Coronary artery (tissue), 2 donors: ENCODE measurements around the gene TMEM144.
"Not testable (repeated sequence)": the region's sequence is repeated elsewhere in the genome, so short reads cannot be mapped to it uniquely, and the experiment has no call there.

Experiments
- DNase-seq: peaks from one replicate; pipeline ENCODE4 v3.0.0-alpha.2; 2017; ENCODE audit warnings: low spot score
- H3K27ac ChIP-seq, 2 donors: fragments of 200-600 bp; sonication (generic); one replicate each; pipeline ENCODE4 v1.5.1; 2016 to 2019
- H3K4me3 ChIP-seq: fragments of 200-600 bp; sonication (generic); 2 replicates; pipeline ENCODE4 v1.5.1; 2016; ENCODE audit warnings: mild to moderate bottlenecking, moderate library complexity
- CTCF ChIP-seq: fragments of 200-600 bp; sonication (generic); IDR thresholded peaks from one replicate; pipeline ENCODE4 v1.5.1; 2019; ENCODE audit warnings: antibody characterized with exemption

TMEM144 gene

GRCh38 chr4:158259955-158260575 lies 49.8 kb downstream of the TMEM144 start:
- peak; percentile 46 for TF ChIP-seq CTCF
- peak overlapping the region; percentile 23 for H3K4me3 ChIP-seq
- no peak for DNase-seq
- H3K27ac ChIP-seq, result no peak overlapping the region

- TF ChIP-seq CTCF, result no peak
- no peak for DNase-seq
- H3K27ac ChIP-seq, result no peak overlapping the region
- H3K4me3 ChIP-seq, result no peak overlapping the region
These were observed 51.2 kb downstream of the TMEM144 start for GRCh38 chr4:158261480-158261879.

- no peak for TF ChIP-seq CTCF
- no peak for DNase-seq
- Histone ChIP-seq H3K27ac (no peak overlapping the region), H3K4me3 (no peak overlapping the region)
These were observed 58.3 kb downstream of the TMEM144 start for GRCh38 chr4:158268553-158268952.

DNA sequence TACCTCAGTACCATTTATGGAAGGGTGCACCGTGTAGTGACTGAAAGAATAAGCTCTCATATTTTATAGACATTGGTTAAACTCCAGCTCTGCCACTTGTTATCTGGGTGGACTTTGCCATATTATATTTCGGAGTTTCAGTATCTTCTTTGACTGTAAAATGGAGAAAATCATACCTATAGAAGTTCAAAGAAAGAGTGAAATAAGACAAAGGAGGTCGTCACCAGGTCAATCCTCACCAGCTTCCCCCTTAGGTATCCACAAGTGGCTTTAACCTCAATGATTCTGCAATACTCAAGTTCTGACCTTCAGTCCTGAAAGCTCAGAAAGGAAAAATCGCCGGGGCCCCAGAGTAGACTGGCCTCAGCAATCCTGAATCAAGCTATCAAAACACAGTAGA lies 64.3 kb downstream of the TMEM144 start:
- TF ChIP-seq CTCF, result no peak
- no peak for DNase-seq
- Histone ChIP-seq H3K4me3 (no peak overlapping the region), H3K27ac (no peak overlapping the region)

GRCh38 chr4:158277558-158277957 lies 67.3 kb downstream of the TMEM144 start:
- no peak for TF ChIP-seq CTCF
- no peak overlapping the region for H3K27ac ChIP-seq
- H3K4me3 ChIP-seq, result no peak overlapping the region
- no peak for DNase-seq

- H3K27ac ChIP-seq, DNase-seq, H3K4me3 ChIP-seq: not testable (repeated sequence)
These were observed 68.8 kb downstream of the TMEM144 start for GRCh38 chr4:158279052-158279451.

GRCh38 chr4:158280856-158281255 lies 70.6 kb downstream of the TMEM144 start:
- TF ChIP-seq CTCF, result no peak
- no peak for DNase-seq
- Histone ChIP-seq H3K27ac (no peak overlapping the region), H3K4me3 (no peak overlapping the region)

DNA sequence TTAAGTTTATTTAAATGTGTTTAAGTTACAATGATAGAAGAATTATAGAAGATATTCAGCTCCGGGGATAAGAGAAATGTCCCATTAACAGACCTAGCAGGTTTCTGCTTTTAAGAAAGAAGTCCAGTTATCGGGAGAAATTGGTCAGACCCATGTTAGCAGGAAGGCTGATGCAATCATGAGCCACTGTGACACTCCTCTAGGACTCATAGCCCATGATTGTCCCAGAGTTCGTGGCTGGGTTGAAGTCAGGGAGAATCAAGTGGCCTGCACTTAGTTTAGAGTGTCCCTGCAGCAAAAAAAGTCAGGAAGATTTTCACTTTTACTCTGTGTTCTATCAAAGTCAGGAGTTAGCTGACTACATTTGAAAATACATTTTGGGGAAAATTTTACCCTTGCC lies 72.0 kb downstream of the TMEM144 start:
- no peak overlapping the region for H3K27ac ChIP-seq
- TF ChIP-seq CTCF, result no peak
- no peak overlapping the region for H3K4me3 ChIP-seq
- DNase-seq, result no peak
